Epithelial cell of esophagus (primary cell): ENCODE data around the gene IL18.

ENCODE experiments used
- DNase-seq: peaks from one replicate; pipeline ENCODE4 v3.0.0; 2010; ENCODE audit warnings: low read depth
- H3K4me3 ChIP-seq: 2 replicates; pipeline ENCODE4 v1.5.1; 2011; ENCODE audit warnings: mild to moderate bottlenecking, low read length, control low read depth
- CTCF ChIP-seq: IDR thresholded peaks from 2 replicates; pipeline ENCODE4 v1.5.1; 2011; ENCODE audit warnings: low read depth, mild to moderate bottlenecking, low read length, control low read depth, inconsistent platforms; ENCODE audit not compliant: insufficient read depth; ENCODE audit errors: missing control alignments

The IL18 gene

GRCh38 chr11:112118176-112118575, 45.7 kb downstream of the IL18 start:
- DNase-seq = no peak
- no peak for TF ChIP-seq CTCF
- H3K4me3 ChIP-seq = no peak overlapping the region

GRCh38 chr11:112115386-112115785, 48.5 kb downstream of the IL18 start:
- no peak for TF ChIP-seq CTCF
- no peak for DNase-seq
- H3K4me3 ChIP-seq = no peak overlapping the region

GRCh38 chr11:112114460-112114859, 49.4 kb downstream of the IL18 start:
- DNase-seq = no peak
- no peak for TF ChIP-seq CTCF
- no peak overlapping the region for H3K4me3 ChIP-seq

- TF ChIP-seq CTCF = peak; percentile 72
- no peak overlapping the region for H3K4me3 ChIP-seq
- peak; percentile 69 for DNase-seq
Measured at GRCh38 chr11:112113539-112114457, 50.1 kb downstream of the IL18 start.

GRCh38 chr11:112106070-112106469, 57.8 kb downstream of the IL18 start:
- no peak overlapping the region for H3K4me3 ChIP-seq
- DNase-seq = peak; percentile 53
- TF ChIP-seq CTCF = no peak

- no peak for DNase-seq
- H3K4me3 ChIP-seq = no peak overlapping the region
- no peak for TF ChIP-seq CTCF
Measured at GRCh38 chr11:112103446-112103845, 60.4 kb downstream of the IL18 start.

GRCh38 chr11:112100462-112100861, 63.4 kb downstream of the IL18 start:
- no peak for DNase-seq
- H3K4me3 ChIP-seq = no peak overlapping the region
- TF ChIP-seq CTCF = no peak
